Lower leg skin (tissue), 3 donors: ENCODE results near the gene DAAM2.

Experiments
- CTCF ChIP-seq, 3 donors: fragments of 450-650 bp; IDR thresholded peaks; one replicate each; pipeline ENCODE4 v1.5.1; 2016; ENCODE audit warnings: antibody characterized with exemption in 3 of 3, mild to moderate bottlenecking in 3 of 3, moderate library complexity in 2 of 3
- POLR2A ChIP-seq, 2 donors: fragments of 450-650 bp; IDR thresholded peaks; one replicate each; pipeline ENCODE4 v1.6.1; 2016 to 2017; ENCODE audit warnings: antibody characterized with exemption in 2 of 2, mild to moderate bottlenecking in 1 of 2, moderate library complexity in 1 of 2

GRCh38 chr6:39952167-39952566 is 160.0 kb downstream of the DAAM2 start:
- TF ChIP-seq CTCF (IDR thresholded peaks at IDR 0.05) (no peak), POLR2A (IDR thresholded peaks at IDR 0.05) (no peak)
